Ectodermal cell (in vitro differentiated cells): ENCODE measurements around the gene NPNT. TPM values are rescaled to one million over a fixed set of nuclear protein-coding genes. Genes with fewer than 3 reads are reported as not detected.
"Not testable (repeated sequence)": the region's sequence is repeated elsewhere in the genome, so short reads cannot be mapped to it uniquely, and the experiment has no call there.

Experiments used
- H3K27ac ChIP-seq: 2 replicates; pipeline ENCODE4 v1.7.0; 2013; ENCODE audit warnings: mild to moderate bottlenecking, low read depth, low read length; ENCODE audit not compliant: insufficient read depth, poor library complexity, severe bottlenecking
- H3K27me3 ChIP-seq: 2 replicates; pipeline ENCODE4 v1.7.0; 2013; ENCODE audit warnings: mild to moderate bottlenecking, low read length; ENCODE audit not compliant: insufficient read depth, control insufficient read depth, poor library complexity, severe bottlenecking
- H3K36me3 ChIP-seq: one replicate; pipeline ENCODE4 v1.7.0; 2013; ENCODE audit warnings: low read length; ENCODE audit not compliant: control insufficient read depth, insufficient read depth
- H3K4me1 ChIP-seq: one replicate; pipeline ENCODE4 v1.7.0; 2013; ENCODE audit warnings: low read length; ENCODE audit not compliant: control insufficient read depth, insufficient read depth
- H3K4me3 ChIP-seq: 2 replicates; pipeline ENCODE4 v1.7.0; 2013; ENCODE audit warnings: low read depth, low read length, control low read depth; ENCODE audit not compliant: insufficient read depth
- H3K9me3 ChIP-seq: 2 replicates; pipeline ENCODE4 v1.7.0; 2013; ENCODE audit warnings: mild to moderate bottlenecking, low read length, moderate library complexity; ENCODE audit not compliant: control insufficient read depth
- WGBS, 2 experiments: methylation state at CpG; one replicate each; pipeline ENCODE4 v1.1.7; 2013; ENCODE audit warnings: missing lambda C conversion rate in 2 of 2; 5-methylcytosine and 5-hydroxymethylcytosine counted together
- polyA plus RNA-seq, 4 experiments: library from polyadenylated mRNA; stranded (reverse); fragments of 50-300 nt; gene quantifications; one replicate each; pipeline ENCODE4 v1.2.3, GENCODE V29; 2013

NPNT gene, protein sequence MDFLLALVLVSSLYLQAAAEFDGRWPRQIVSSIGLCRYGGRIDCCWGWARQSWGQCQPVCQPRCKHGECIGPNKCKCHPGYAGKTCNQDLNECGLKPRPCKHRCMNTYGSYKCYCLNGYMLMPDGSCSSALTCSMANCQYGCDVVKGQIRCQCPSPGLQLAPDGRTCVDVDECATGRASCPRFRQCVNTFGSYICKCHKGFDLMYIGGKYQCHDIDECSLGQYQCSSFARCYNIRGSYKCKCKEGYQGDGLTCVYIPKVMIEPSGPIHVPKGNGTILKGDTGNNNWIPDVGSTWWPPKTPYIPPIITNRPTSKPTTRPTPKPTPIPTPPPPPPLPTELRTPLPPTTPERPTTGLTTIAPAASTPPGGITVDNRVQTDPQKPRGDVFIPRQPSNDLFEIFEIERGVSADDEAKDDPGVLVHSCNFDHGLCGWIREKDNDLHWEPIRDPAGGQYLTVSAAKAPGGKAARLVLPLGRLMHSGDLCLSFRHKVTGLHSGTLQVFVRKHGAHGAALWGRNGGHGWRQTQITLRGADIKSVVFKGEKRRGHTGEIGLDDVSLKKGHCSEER
- polyA plus RNA-seq (2013, experiment 1 of 4): 0.50 TPM
- 0.34 TPM for polyA plus RNA-seq (2013, experiment 2 of 4)
- polyA plus RNA-seq (2013, experiment 3 of 4): 1.4 TPM
- 0.97 TPM for polyA plus RNA-seq (2013, experiment 4 of 4)

GRCh38 chr4:105894660-105895582 lies at the start of gene NPNT:
Gene NPNT (plus strand): TSS chr4:105895471. CDS start chr4:105895653, 182 bp downstream.
- H3K27ac ChIP-seq: no peak within 1 kb of the TSS
- H3K27me3 ChIP-seq: peaks cover 84% of the 10 kb centered on the region
- no peaks in the 10 kb centered on the region for H3K9me3 ChIP-seq
- peaks cover 6% of the 10 kb centered on the region for H3K4me1 ChIP-seq
- H3K36me3 ChIP-seq: no peaks in the 10 kb centered on the region
- 3% methylated on average over 56 of the region's 56 CpGs for WGBS, 2 experiments
- peak within 1 kb of the TSS; percentile 46 for H3K4me3 ChIP-seq

- 29 to 48% methylated on average over 2 of the region's 3 CpGs for WGBS, 2 experiments
- peak overlapping the region; percentile 1 for H3K27ac ChIP-seq
- H3K27me3 ChIP-seq: no peaks in the 10 kb centered on the region
- H3K4me1 ChIP-seq: no peaks in the 10 kb centered on the region
- H3K9me3 ChIP-seq: no peaks in the 10 kb centered on the region
- no peaks in the 10 kb centered on the region for H3K36me3 ChIP-seq
- H3K4me3 ChIP-seq: no peak overlapping the region
Measured at GRCh38 chr4:105845559-105845958, 49.7 kb upstream of the NPNT start.

GRCh38 chr4:105848359-105848758 lies 46.9 kb upstream of the NPNT start:
- WGBS, 2 experiments: 94 to 95% methylated on average over 5 to 6 of the region's 6 CpGs
- H3K4me1 ChIP-seq, H3K27ac ChIP-seq, H3K9me3 ChIP-seq, H3K27me3 ChIP-seq, H3K36me3 ChIP-seq, H3K4me3 ChIP-seq: not testable (repeated sequence)

DNA sequence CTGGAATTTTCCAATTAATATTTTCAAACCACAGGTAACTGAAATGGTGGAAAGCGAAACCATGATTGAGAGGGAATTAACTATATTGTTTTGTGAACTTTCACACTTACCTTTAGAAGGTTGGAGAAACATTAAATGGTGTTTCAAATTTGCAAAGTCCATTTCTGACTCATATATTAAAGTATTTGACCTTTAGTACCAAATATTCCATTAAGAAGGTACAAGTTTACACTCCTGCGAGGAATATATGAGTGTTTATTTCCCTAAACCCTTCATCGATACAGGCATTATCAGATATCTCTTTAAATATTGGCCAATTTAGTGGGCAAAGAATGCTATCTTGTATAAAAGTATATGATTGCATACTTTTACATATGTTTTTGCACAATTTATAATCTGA lies 44.1 kb upstream of the NPNT start:
- Histone ChIP-seq H3K27me3 (no peaks in the 10 kb centered on the region), H3K9me3 (no peaks in the 10 kb centered on the region), H3K4me3 (no peak overlapping the region), H3K36me3 (no peaks in the 10 kb centered on the region), H3K27ac (no peak overlapping the region), H3K4me1 (no peaks in the 10 kb centered on the region)
- 100% methylated on average over 2 of the region's 3 CpGs; no CpG with 5 or more reads in 1 of the 2 experiments for WGBS, 2 experiments

- not testable (repeated sequence) for H3K4me3 ChIP-seq, H3K9me3 ChIP-seq, H3K4me1 ChIP-seq, H3K27me3 ChIP-seq, H3K36me3 ChIP-seq, H3K27ac ChIP-seq
- 81 to 95% methylated on average over 2 of the region's 2 CpGs for WGBS, 2 experiments
Measured at GRCh38 chr4:105852230-105852629, 43.0 kb upstream of the NPNT start.

DNA sequence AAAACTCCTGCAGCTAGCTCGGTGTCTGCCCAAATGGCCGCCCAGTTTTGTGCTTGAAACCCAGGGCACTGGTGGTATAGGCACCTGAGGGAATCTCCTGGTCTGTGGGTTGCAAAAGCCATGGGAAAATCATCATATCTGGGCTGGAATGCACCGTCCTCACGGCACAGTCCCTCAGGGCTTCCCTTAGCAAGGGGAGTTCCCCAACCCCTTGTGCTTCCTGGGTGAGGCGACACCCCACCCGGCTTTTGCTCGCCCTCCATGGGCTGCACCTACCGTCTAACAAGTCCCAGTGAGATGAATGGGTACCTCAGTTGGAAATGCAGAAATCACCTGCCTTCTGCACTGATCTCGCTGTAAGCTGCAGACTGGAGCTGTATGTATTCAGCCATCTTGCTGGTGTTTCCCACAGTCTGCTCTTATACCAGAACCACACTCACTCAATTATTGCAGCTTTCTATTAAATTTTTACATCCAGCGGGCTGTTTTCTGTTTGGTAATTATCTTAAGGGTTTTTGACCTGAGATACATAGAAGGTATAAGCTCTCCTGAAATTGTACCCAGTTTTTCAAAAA lies 36.7 kb upstream of the NPNT start:
- Histone ChIP-seq H3K4me1 (no peaks in the 10 kb centered on the region), H3K9me3 (no peaks in the 10 kb centered on the region), H3K27me3 (no peaks in the 10 kb centered on the region), H3K36me3 (no peaks in the 10 kb centered on the region), H3K4me3 (no peak overlapping the region), H3K27ac (no peak overlapping the region)
- 93 to 97% methylated on average over 9 to 10 of the region's 10 CpGs for WGBS, 2 experiments

- H3K4me1 ChIP-seq: no peaks in the 10 kb centered on the region
- no peaks in the 10 kb centered on the region for H3K9me3 ChIP-seq
- no peaks in the 10 kb centered on the region for H3K27me3 ChIP-seq
- WGBS, 2 experiments: 83% methylated on average over 1 of the region's 1 CpG; no CpG with 5 or more reads in 1 of the 2 experiments
- H3K4me3 ChIP-seq: no peak overlapping the region
- H3K27ac ChIP-seq: no peak overlapping the region
- H3K36me3 ChIP-seq: no peaks in the 10 kb centered on the region
Measured at GRCh38 chr4:105859233-105859632, 36.0 kb upstream of the NPNT start.

DNA sequence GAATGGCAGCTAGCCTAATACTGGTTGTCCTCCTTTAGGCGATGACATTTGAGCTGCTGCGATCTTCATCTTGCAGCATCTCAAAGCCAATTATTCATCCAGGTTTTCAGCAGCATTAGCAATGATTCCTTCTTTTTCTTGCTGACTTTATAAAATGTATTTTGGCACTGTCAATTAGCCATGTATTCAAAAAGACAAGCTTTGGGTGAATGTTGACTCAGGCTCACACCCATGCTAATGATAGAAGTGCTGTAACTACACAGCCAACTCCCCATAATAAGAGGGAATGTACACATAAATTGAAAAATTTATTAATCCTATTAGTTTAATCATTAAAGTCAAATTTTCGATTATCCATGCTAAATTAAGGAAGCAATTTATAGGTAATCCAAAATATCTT lies 24.3 kb upstream of the NPNT start:
- no peaks in the 10 kb centered on the region for H3K27me3 ChIP-seq
- H3K36me3 ChIP-seq: no peaks in the 10 kb centered on the region
- 89 to 95% methylated on average over 2 of the region's 3 CpGs for WGBS, 2 experiments
- H3K4me1 ChIP-seq: no peaks in the 10 kb centered on the region
- H3K9me3 ChIP-seq: no peaks in the 10 kb centered on the region
- H3K4me3 ChIP-seq: no peak overlapping the region
- no peak overlapping the region for H3K27ac ChIP-seq

DNA sequence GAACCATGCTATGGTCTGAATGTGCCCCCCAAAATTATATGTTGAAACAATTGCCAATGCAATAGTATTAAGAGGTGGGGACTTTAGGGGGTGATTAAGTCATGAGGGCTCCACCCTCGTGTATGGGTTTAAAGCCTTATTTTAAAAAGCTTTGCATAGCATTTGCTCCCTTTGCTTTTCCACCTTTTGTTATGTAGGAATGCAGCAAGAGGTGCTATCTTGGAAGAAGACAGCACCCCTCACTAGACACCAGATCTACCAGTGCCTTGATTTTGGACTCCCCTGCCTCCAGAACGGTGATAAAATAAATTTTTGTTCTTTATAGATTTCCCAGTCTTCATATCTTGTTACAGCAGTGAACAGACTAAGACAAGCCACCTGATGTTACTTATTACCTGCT lies 23.3 kb upstream of the NPNT start:
- Histone ChIP-seq H3K9me3 (no peaks in the 10 kb centered on the region), H3K4me3 (no peak overlapping the region), H3K4me1 (no peaks in the 10 kb centered on the region), H3K27me3 (no peaks in the 10 kb centered on the region), H3K36me3 (no peaks in the 10 kb centered on the region), H3K27ac (no peak overlapping the region)
- WGBS, 2 experiments: 73 to 76% methylated on average over 2 of the region's 2 CpGs
